ENCODE results near the gene THEMIS. TPM values are rescaled to one million over a fixed set of nuclear protein-coding genes. Genes with fewer than 3 reads are reported as not detected.
"Not testable (repeated sequence)": the region's sequence is repeated elsewhere in the genome, so short reads cannot be mapped to it uniquely, and the experiment has no call there.

The THEMIS gene
- total and polyA plus RNA-seq, 2 donors (not counting 1 experiment from before 2014, with no cell fraction given) = not detected

- DNase-seq (ENCODE audit: low read depth in 2 of 2) = peak in 1 of 2 donors; percentile 36
- Histone ChIP-seq H3K4me2 (ENCODE audit: extremely low read depth, insufficient read depth, low read length) (no peak overlapping the region), H3K27me3 (ENCODE audit: control insufficient read depth, insufficient read depth, low read length) (no peaks in the 10 kb centered on the region), H3K36me3 (ENCODE audit: control insufficient read depth, insufficient read depth, low read length) (no peaks in the 10 kb centered on the region), H3K27ac (ENCODE audit: insufficient read depth, low read length) (no peak overlapping the region), H3K4me1 (ENCODE audit: control insufficient read depth, extremely low read depth, insufficient read depth, low read length) (no peaks in the 10 kb centered on the region), H3K79me2 (ENCODE audit: control insufficient read depth, insufficient read depth, low read length) (no peaks in the 10 kb centered on the region), H3K9me3 (ENCODE audit: control insufficient read depth, insufficient read depth, low read depth, low read length) (no peaks in the 10 kb centered on the region), H2AFZ (ENCODE audit: low read length) (no peak overlapping the region), H3K4me3 (replicated peaks in 1 of 4; ENCODE audit: control extremely low read depth in 1 of 4, insufficient read depth in 1 of 4, low read depth in 3 of 4, low read length in 4 of 4) (no peak overlapping the region), H4K20me1 (ENCODE audit: control insufficient read depth, extremely low read depth, insufficient read depth, low read length) (no peaks in the 10 kb centered on the region), H3K9ac (ENCODE audit: insufficient read depth, low read length) (no peak overlapping the region)
- TF ChIP-seq CTCF (conservative IDR thresholded peaks at IDR 0.05 in 1 of 2, IDR thresholded peaks at IDR 0.05 in 1 of 2; ENCODE audit: low read depth in 1 of 2, low read length in 2 of 2) (no peak), EZH2 (IDR thresholded peaks at IDR 0.05; ENCODE audit: low read length, missing control alignments) (no peak)
These were observed 14.3 kb downstream of the THEMIS start for GRCh38 chr6:127886603-127887002.

GRCh38 chr6:127884134-127884533, 16.7 kb downstream of the THEMIS start:
- no peak overlapping the region for H3K4me2 ChIP-seq (ENCODE audit: extremely low read depth, insufficient read depth, low read length)
- no peak for TF ChIP-seq CTCF (conservative IDR thresholded peaks at IDR 0.05 in 1 of 2, IDR thresholded peaks at IDR 0.05 in 1 of 2; ENCODE audit: low read depth in 1 of 2, low read length in 2 of 2)
- TF ChIP-seq EZH2 (IDR thresholded peaks at IDR 0.05; ENCODE audit: low read length, missing control alignments) = no peak
- H3K9ac ChIP-seq (ENCODE audit: insufficient read depth, low read length) = no peak overlapping the region
- no peaks in the 10 kb centered on the region for H3K9me3 ChIP-seq (ENCODE audit: control insufficient read depth, insufficient read depth, low read depth, low read length)
- H3K4me1 ChIP-seq (ENCODE audit: control insufficient read depth, extremely low read depth, insufficient read depth, low read length) = no peaks in the 10 kb centered on the region
- no peak overlapping the region for H3K27ac ChIP-seq (ENCODE audit: insufficient read depth, low read length)
- no peaks in the 10 kb centered on the region for H4K20me1 ChIP-seq (ENCODE audit: control insufficient read depth, extremely low read depth, insufficient read depth, low read length)
- H2AFZ ChIP-seq (ENCODE audit: low read length) = no peak overlapping the region
- no peaks in the 10 kb centered on the region for H3K36me3 ChIP-seq (ENCODE audit: control insufficient read depth, insufficient read depth, low read length)
- H3K79me2 ChIP-seq (ENCODE audit: control insufficient read depth, insufficient read depth, low read length) = no peaks in the 10 kb centered on the region
- no peaks in the 10 kb centered on the region for H3K27me3 ChIP-seq (ENCODE audit: control insufficient read depth, insufficient read depth, low read length)
- DNase-seq (ENCODE audit: low read depth in 2 of 2) = no peak
- no peak overlapping the region for H3K4me3 ChIP-seq (replicated peaks in 1 of 4; ENCODE audit: control extremely low read depth in 1 of 4, insufficient read depth in 1 of 4, low read depth in 3 of 4, low read length in 4 of 4)

GRCh38 chr6:127881949-127882348, 18.9 kb downstream of the THEMIS start:
- H2AFZ ChIP-seq (ENCODE audit: low read length); H3K4me2 ChIP-seq (ENCODE audit: extremely low read depth, insufficient read depth, low read length); H3K27ac ChIP-seq (ENCODE audit: insufficient read depth, low read length); H3K36me3 ChIP-seq (ENCODE audit: control insufficient read depth, insufficient read depth, low read length); H3K9ac ChIP-seq (ENCODE audit: insufficient read depth, low read length); H3K4me3 ChIP-seq (replicated peaks in 1 of 4; ENCODE audit: control extremely low read depth in 1 of 4, insufficient read depth in 1 of 4, low read depth in 3 of 4, low read length in 4 of 4); H3K27me3 ChIP-seq (ENCODE audit: control insufficient read depth, insufficient read depth, low read length); H3K79me2 ChIP-seq (ENCODE audit: control insufficient read depth, insufficient read depth, low read length); H3K9me3 ChIP-seq (ENCODE audit: control insufficient read depth, insufficient read depth, low read depth, low read length); DNase-seq (ENCODE audit: low read depth in 2 of 2); H3K4me1 ChIP-seq (ENCODE audit: control insufficient read depth, extremely low read depth, insufficient read depth, low read length); H4K20me1 ChIP-seq (ENCODE audit: control insufficient read depth, extremely low read depth, insufficient read depth, low read length): not testable (repeated sequence)

Data from fibroblast of lung (primary cell).